ENCODE measurements around the gene RPF1. TPM values are rescaled to one million over a fixed set of nuclear protein-coding genes. Genes with fewer than 3 reads are reported as not detected.

RPF1 gene
- total and polyA plus RNA-seq, 2 experiments from 2014 or later = 48.3 to 65.4 TPM

- no peaks in the 10 kb centered on the region for H3K9me3 ChIP-seq (ENCODE audit: low read depth)
- H3K36me3 ChIP-seq = peaks cover 23% of the 10 kb centered on the region
- H3K27ac ChIP-seq = no peak overlapping the region
- H3K4me1 ChIP-seq (ENCODE audit: low read depth) = peaks cover 9% of the 10 kb centered on the region
- no peak overlapping the region for H3K4me3 ChIP-seq
- TF ChIP-seq, protein P1, sequence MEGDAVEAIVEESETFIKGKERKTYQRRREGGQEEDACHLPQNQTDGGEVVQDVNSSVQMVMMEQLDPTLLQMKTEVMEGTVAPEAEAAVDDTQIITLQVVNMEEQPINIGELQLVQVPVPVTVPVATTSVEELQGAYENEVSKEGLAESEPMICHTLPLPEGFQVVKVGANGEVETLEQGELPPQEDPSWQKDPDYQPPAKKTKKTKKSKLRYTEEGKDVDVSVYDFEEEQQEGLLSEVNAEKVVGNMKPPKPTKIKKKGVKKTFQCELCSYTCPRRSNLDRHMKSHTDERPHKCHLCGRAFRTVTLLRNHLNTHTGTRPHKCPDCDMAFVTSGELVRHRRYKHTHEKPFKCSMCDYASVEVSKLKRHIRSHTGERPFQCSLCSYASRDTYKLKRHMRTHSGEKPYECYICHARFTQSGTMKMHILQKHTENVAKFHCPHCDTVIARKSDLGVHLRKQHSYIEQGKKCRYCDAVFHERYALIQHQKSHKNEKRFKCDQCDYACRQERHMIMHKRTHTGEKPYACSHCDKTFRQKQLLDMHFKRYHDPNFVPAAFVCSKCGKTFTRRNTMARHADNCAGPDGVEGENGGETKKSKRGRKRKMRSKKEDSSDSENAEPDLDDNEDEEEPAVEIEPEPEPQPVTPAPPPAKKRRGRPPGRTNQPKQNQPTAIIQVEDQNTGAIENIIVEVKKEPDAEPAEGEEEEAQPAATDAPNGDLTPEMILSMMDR (IDR thresholded peaks at IDR 0.05; ENCODE audit: low read depth, low read length) = no peak
- peaks cover 17% of the 10 kb centered on the region for H3K27me3 ChIP-seq
- DNase-seq (ENCODE audit: low read depth in 1 of 2, low spot score in 1 of 2) = no peak
These were observed 2.3 kb downstream of the RPF1 start for GRCh38 chr1:84481317-84481716.

GRCh38 chr1:84488107-84488506 lies 9.0 kb downstream of the RPF1 start:
- no peaks in the 10 kb centered on the region for H3K9me3 ChIP-seq (ENCODE audit: low read depth)
- no peak overlapping the region for H3K27ac ChIP-seq
- no peak for DNase-seq (ENCODE audit: low read depth in 1 of 2, low spot score in 1 of 2)
- peaks cover 46% of the 10 kb centered on the region for H3K36me3 ChIP-seq
- no peaks in the 10 kb centered on the region for H3K4me1 ChIP-seq (ENCODE audit: low read depth)
- TF ChIP-seq, protein P1 (IDR thresholded peaks at IDR 0.05; ENCODE audit: low read depth, low read length) = no peak
- no peak overlapping the region for H3K4me3 ChIP-seq
- H3K27me3 ChIP-seq = no peaks in the 10 kb centered on the region

DNA sequence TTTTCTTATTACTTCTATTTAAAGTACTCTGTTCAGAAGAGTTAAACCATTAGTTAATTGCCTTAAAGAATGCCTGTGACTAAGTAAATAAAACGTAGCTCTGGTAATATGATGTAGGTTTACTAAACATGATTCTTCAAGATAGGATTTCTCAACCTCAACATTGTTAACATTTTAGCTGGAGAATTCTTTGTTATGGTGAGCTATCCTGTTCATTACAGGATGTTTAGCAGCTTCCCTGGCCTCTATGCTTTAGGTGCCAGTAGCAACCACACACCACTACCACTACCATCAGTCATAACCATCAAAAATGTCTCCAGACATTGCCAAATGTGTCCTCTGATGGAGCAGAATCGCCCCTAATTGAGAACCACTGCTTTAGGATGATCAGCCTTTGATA lies 10.7 kb downstream of the RPF1 start:
- no peak overlapping the region for H3K4me3 ChIP-seq
- no peak overlapping the region for H3K27ac ChIP-seq
- H3K4me1 ChIP-seq (ENCODE audit: low read depth) = no peaks in the 10 kb centered on the region
- H3K36me3 ChIP-seq = peaks cover 37% of the 10 kb centered on the region
- TF ChIP-seq, protein P1 (IDR thresholded peaks at IDR 0.05; ENCODE audit: low read depth, low read length) = no peak
- no peaks in the 10 kb centered on the region for H3K9me3 ChIP-seq (ENCODE audit: low read depth)
- DNase-seq (ENCODE audit: low read depth in 1 of 2, low spot score in 1 of 2) = no peak
- no peaks in the 10 kb centered on the region for H3K27me3 ChIP-seq

GRCh38 chr1:84492726-84493125 lies 13.7 kb downstream of the RPF1 start:
- peaks cover 42% of the 10 kb centered on the region for H3K36me3 ChIP-seq
- H3K27me3 ChIP-seq = no peaks in the 10 kb centered on the region
- peak in 1 of 2 donors; percentile 12 for DNase-seq (ENCODE audit: low read depth in 1 of 2, low spot score in 1 of 2)
- no peaks in the 10 kb centered on the region for H3K4me1 ChIP-seq (ENCODE audit: low read depth)
- TF ChIP-seq, protein P1 (IDR thresholded peaks at IDR 0.05; ENCODE audit: low read depth, low read length) = no peak
- no peak overlapping the region for H3K4me3 ChIP-seq
- H3K9me3 ChIP-seq (ENCODE audit: low read depth) = no peaks in the 10 kb centered on the region
- peak overlapping the region; percentile 13 for H3K27ac ChIP-seq

- Histone ChIP-seq H3K4me3 (no peak overlapping the region), H3K36me3 (peaks cover 50% of the 10 kb centered on the region), H3K27ac (no peak overlapping the region), H3K9me3 (ENCODE audit: low read depth) (no peaks in the 10 kb centered on the region), H3K4me1 (ENCODE audit: low read depth) (no peaks in the 10 kb centered on the region), H3K27me3 (no peaks in the 10 kb centered on the region)
- TF ChIP-seq, protein P1 (IDR thresholded peaks at IDR 0.05; ENCODE audit: low read depth, low read length) = no peak
- no peak for DNase-seq (ENCODE audit: low read depth in 1 of 2, low spot score in 1 of 2)
These were observed 14.7 kb downstream of the RPF1 start for GRCh38 chr1:84493747-84494146.

GRCh38 chr1:84496498-84496897 lies 17.4 kb downstream of the RPF1 start:
- Histone ChIP-seq H3K4me1 (ENCODE audit: low read depth) (no peaks in the 10 kb centered on the region), H3K9me3 (ENCODE audit: low read depth) (no peaks in the 10 kb centered on the region), H3K27ac (no peak overlapping the region), H3K4me3 (no peak overlapping the region), H3K27me3 (no peaks in the 10 kb centered on the region), H3K36me3 (peaks cover 52% of the 10 kb centered on the region)
- no peak for DNase-seq (ENCODE audit: low read depth in 1 of 2, low spot score in 1 of 2)
- TF ChIP-seq, protein P1 (IDR thresholded peaks at IDR 0.05; ENCODE audit: low read depth, low read length) = no peak

Data from cardiac muscle cell (in vitro differentiated cells and primary cell).